ENCODE results near the gene LSM7.

DNA sequence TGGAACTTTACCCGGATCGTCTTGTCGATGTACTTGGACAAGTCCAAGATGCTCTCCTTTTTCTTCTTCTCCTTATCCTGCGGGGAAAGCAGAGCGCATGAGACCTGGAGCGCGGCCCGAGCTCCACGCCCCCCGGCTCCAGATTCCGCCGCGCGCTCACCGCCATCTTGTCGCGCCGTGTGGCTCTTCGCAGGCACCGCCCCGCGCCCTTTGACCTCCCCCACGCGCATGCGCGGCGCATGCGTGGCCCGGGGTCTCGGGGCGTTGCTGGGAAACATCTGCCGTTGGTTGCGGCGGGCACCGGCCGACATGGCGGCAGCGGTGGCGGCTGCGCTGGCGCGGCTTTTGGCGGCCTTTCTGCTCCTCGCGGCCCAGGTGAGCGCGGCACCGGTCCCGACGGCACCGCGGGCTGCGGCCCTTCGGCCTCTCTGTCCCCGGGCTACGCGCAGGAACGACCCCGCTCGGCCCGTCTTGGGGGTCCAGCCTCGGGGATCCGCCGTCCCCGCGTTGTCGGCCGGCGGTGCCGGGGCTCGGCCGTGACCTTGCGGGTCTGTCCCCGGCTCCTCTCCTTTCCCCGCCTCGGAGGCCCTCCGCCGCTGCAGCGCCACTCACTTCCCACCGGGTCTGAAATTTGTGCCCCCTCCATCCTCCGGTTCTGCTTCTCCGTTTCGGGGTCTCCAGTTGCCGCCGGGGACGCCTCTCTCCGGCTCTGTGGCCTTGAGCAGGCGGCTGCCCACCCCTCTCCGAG lies at the start of gene LSM7, which contains the start of gene SPPL2B:
- peak; percentile 86 for TF ChIP-seq POLR2A (IDR thresholded peaks at IDR 0.05; ENCODE audit: low read length)
- TF ChIP-seq GATA1 (IDR thresholded peaks at IDR 0.05; ENCODE audit: low read depth, low read length) = no peak

Data from erythroblast (primary cell).